Erythroblast (primary cell): Measurements from ENCODE around the gene SLC16A8.

ENCODE experiments used
- GATA1 ChIP-seq: IDR thresholded peaks from 2 replicates; pipeline ENCODE4 v1.6.1; 2011; ENCODE audit warnings: low read depth, mild to moderate bottlenecking, control low read depth, low read length, moderate library complexity
- POLR2A ChIP-seq: IDR thresholded peaks from 2 replicates; pipeline ENCODE4 v1.6.1; 2011; ENCODE audit warnings: mild to moderate bottlenecking, low read length

DNA sequence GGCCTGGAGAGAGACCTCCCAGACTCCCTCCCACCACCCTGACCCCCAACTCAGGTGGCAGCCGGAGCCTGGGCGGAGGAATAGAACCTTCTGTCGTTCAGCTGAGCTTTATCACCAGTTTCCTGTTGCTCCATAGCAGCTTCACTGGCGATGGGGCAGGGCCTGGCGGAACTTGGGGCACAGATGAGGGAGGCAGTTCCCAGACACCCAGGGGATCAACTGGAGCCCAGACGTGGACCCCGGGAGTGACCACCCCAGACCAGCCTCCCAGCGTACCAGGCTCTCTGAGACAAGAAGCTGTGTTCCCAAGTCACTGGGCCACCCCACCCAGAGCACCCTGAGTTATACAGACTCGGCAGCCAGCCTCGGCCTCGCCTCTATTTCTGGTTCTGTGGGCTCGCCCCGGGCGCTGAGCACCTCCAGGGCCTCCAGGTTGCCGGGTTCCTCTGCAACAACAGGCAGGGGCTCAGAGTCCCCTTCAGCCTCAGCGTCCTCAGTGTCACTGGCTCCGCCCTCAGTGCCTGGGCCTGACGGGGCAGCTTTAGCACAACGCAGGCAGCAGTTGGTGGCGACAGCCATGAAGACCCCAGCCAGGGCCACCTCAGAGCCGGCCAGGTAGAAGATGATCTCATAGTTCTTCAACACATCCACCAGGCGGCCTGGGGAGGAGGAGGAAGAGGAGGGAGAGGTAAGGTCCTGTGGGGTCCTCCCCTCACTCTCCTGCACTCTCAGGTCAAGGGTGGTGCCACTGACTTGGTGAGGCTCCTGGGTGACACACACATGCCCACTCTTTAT is 5.7 kb downstream of the SLC16A8 start:
- TF ChIP-seq POLR2A = no peak
- TF ChIP-seq GATA1 = no peak
